Skeletal muscle cell (primary cell): Measurements from ENCODE around the gene BTBD7.

ENCODE experiments used
- DNase-seq: peaks from one replicate; pipeline ENCODE4 v3.0.0-alpha.2; 2010; ENCODE audit warnings: low read depth
- H3K4me3 ChIP-seq: 2 replicates; pipeline ENCODE4 v1.5.1; 2011; ENCODE audit warnings: low read depth, mild to moderate bottlenecking, control low read depth, low read length, moderate library complexity

Gene BTBD7

DNA sequence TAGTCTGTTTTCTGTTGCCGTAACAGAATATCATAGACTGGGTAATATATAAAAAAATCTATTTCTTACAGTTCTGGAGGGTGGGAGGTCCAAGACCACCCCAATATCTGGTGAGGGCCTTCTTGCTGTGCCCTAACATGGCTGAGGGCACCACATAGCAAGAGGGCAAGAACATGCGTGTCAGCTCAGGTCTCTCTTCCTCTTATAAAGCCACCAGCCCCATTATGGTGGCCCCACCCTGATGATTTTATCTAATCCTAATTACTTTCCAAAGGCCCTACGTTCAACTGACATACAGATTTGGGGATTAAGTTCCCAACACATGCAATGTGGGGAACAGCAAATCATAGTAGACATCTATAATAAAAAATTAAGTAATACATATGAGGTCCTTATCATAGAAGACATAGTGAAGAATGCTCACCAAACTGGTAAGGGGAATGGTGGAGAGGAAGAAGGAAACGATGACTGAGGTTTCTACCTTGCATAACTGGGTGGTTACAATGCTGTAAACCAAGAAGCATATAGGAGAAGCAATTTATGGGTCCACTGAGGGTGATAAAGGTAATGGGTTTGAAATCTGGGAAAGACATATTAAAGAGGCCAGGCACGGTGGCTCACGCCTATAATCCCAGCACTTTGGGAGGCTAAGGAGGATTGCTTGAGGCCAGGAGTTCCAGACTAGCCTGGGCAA is 27.0 kb downstream of the BTBD7 start:
- no peak for DNase-seq
- no peak overlapping the region for H3K4me3 ChIP-seq

GRCh38 chr14:93304771-93305170 is 28.1 kb downstream of the BTBD7 start:
- no peak for DNase-seq
- H3K4me3 ChIP-seq, result no peak overlapping the region

DNA sequence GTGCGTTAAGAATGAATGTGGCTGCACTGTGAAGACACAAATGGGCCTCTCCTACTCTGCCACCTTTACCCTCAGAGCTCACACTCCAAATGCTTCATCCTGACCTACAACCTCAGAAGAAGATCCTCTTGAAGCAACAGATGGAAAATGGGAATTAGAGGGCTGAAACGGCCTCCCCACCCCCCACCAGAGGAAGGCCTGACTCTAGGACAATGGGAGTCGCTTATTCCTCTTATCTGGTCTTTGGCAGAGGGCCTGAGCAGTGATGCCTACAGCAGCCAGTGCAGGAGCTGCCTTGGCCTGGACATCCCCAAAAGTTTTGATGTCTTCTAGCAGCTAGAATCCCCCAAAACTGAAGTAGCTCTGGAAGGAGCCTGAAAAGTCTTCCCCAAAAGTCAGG is 29.2 kb downstream of the BTBD7 start:
- no peak for DNase-seq
- H3K4me3 ChIP-seq, result no peak overlapping the region

GRCh38 chr14:93302688-93303581 is 29.9 kb downstream of the BTBD7 start:
- DNase-seq, result no peak
- H3K4me3 ChIP-seq, result no peak overlapping the region

DNA sequence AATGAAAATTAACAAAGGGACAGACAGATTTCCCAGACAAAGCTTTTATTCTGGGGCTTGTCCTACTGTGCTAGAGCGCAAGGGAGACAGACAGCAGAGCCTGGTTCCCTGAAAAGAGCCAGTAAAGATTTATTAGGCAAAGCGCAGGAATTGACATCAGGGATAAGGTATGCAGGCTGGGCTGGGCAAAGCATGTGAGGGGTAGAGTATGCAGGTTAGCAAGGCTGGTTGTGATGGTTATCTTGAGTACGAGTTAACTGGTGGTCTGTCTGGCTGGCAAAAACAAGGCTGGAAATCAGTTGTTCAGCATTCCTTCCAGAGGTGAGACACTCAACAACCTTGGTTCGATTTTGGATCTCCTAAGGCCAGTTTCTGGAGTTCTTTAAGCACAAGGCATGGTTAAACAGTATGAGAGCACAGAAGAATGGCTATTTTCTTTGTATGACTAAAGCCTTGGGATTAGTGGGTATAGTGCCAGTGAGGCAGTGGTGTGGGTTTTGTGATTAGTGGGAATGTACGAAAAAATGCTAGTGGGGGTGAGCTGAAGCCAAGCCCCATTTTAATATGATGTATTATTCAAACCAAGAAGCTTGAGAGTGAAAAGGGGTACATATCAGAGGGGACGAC is 30.9 kb downstream of the BTBD7 start:
- DNase-seq, result no peak
- no peak overlapping the region for H3K4me3 ChIP-seq

- H3K4me3 ChIP-seq, result no peak overlapping the region
- DNase-seq, result no peak
Measured at GRCh38 chr14:93299866-93300265, 33.0 kb downstream of the BTBD7 start.

- H3K4me3 ChIP-seq, result no peak overlapping the region
- DNase-seq, result no peak
Measured at GRCh38 chr14:93299416-93299815, 33.4 kb downstream of the BTBD7 start.

DNA sequence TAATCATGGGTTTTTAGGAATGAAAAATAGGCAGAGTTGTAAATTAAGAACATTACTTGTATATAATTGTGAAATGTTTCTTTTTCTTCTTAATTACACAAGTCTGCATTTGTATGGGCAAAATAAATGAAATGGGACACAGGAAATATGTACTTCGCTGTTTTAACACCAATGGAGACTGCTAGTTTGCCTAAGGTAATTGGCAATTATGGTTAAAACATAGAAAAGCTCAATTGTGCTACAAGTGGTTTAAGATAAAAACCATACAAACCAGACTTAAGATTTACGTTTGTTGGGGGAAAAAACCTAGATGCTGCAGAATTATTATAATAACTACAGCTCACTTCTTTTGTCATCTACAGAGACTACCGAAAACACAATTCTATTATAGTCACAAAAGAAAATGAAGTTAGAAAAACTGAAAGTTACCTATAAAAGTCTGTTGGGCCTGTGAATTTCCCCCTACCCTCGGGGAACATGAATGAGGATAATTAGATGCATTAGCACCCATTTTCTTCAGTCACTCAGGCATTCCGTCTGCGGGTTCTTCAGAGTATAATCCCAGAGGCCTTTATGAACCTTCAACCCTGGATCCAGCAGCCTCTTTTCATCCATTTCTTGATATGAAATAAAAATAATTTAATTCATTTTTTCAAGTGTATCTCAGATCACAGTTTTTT is 37.2 kb downstream of the BTBD7 start:
- H3K4me3 ChIP-seq, result no peak overlapping the region
- no peak for DNase-seq

DNA sequence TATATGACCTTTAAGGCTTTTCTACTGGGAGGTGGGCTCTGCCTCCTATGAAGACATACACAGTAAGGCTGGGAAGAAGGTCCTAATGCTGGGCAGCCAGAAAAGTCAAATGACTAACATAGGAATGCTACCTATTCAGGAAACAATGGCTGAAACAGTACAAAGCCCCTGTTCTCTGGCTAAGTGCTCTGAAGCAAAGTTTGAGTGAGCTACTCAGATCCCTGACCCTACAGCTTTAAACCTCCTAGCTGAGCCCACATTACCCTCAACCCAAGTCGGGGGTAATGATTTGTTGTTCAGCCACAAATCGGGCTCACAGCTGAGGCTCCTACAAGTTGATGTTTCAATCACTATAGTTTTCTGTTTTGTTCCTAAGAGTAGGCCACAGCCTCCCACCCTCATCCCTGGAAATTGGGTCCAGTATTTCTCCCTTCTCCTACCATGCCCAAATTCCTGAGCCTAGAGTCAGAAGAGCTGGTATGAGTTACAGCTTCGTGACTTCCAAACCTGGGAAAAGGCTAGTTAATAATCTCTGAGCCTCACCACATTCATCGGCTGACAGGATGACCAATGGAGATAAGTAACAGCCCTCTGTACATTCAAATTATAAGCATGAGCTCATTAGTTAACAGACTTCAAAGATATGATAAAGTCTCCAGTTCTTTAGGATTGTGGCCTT is 46.5 kb downstream of the BTBD7 start:
- no peak for DNase-seq
- no peak overlapping the region for H3K4me3 ChIP-seq

- no peak overlapping the region for H3K4me3 ChIP-seq
- DNase-seq, result no peak
Measured at GRCh38 chr14:93285044-93285443, 47.8 kb downstream of the BTBD7 start.

DNA sequence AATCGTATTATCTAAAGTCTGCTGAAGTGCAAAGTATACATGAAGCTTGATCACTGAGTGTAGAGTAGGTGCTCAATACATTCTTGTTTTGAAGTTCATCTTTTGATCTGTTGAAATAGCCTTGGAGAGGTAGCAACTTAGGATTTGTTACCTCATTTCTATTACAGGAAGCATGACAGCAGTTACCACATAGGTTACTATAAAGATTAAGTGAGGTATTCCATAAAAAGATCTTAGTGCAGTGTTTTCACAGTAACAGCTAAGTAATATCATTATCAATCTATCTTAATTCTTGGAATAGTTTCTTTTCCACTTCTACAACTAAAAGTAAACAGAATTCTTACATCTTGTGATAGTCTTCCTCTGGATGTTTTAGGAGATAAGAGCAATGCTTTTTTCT is 50.9 kb downstream of the BTBD7 start:
- H3K4me3 ChIP-seq, result no peak overlapping the region
- no peak for DNase-seq

- no peak overlapping the region for H3K4me3 ChIP-seq
- no peak for DNase-seq
Measured at GRCh38 chr14:93280743-93281142, 52.1 kb downstream of the BTBD7 start.

- DNase-seq, result no peak
- no peak overlapping the region for H3K4me3 ChIP-seq
Measured at GRCh38 chr14:93276031-93276716, 56.7 kb downstream of the BTBD7 start.

GRCh38 chr14:93274055-93274806 is 58.6 kb downstream of the BTBD7 start:
- no peak for DNase-seq
- no peak overlapping the region for H3K4me3 ChIP-seq

GRCh38 chr14:93271111-93271510 is 61.7 kb downstream of the BTBD7 start:
- no peak for DNase-seq
- no peak overlapping the region for H3K4me3 ChIP-seq

- no peak overlapping the region for H3K4me3 ChIP-seq
- peak; percentile 47 for DNase-seq
Measured at GRCh38 chr14:93269341-93270068, 63.3 kb downstream of the BTBD7 start.

GRCh38 chr14:93268406-93268805 is 64.4 kb downstream of the BTBD7 start:
- H3K4me3 ChIP-seq, result no peak overlapping the region
- DNase-seq, result no peak
